D721Med (cell line): Measurements from ENCODE around the gene PAQR6.

Experiments
- DNase-seq: peaks from one replicate; pipeline ENCODE4 v3.0.0; 2011; ENCODE audit warnings: low spot score; ENCODE audit not compliant: insufficient read length
- FAIRE-seq: peaks from 2 replicates; lab custom pipeline; 2011; peaks lifted over from hg19 to GRCh38; lab: Jason Lieb, UNC
- TF ChIP-seq, protein P1 (sequence below): IDR thresholded peaks from 2 replicates; pipeline ENCODE4 v1.5.1; 2012; ENCODE audit warnings: mild to moderate bottlenecking, control low read depth; ENCODE audit not compliant: insufficient read depth; ENCODE audit errors: missing control alignments

PAQR6 gene

DNA sequence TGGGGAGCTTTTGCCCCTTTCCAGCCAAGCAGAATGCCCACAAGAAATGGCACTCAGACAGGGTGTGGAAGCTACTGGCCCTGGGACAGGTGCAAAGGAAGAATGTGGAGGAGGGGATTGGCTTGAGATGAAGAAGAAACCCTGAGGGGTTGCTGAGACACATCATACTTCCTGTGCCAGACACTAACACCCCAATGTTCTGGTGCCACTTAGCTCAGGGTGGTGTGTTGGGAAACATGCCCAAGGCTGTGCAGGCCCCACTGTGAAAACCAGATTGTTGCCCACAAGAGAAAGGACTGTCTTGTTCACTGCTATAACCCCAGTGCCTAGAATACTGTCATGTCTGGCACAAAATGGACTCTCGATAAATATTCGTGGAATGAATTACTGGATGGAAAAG, 9.9 kb upstream of the PAQR6 start:
- no peak for DNase-seq
- FAIRE-seq, result no peak
- TF ChIP-seq, protein P1, sequence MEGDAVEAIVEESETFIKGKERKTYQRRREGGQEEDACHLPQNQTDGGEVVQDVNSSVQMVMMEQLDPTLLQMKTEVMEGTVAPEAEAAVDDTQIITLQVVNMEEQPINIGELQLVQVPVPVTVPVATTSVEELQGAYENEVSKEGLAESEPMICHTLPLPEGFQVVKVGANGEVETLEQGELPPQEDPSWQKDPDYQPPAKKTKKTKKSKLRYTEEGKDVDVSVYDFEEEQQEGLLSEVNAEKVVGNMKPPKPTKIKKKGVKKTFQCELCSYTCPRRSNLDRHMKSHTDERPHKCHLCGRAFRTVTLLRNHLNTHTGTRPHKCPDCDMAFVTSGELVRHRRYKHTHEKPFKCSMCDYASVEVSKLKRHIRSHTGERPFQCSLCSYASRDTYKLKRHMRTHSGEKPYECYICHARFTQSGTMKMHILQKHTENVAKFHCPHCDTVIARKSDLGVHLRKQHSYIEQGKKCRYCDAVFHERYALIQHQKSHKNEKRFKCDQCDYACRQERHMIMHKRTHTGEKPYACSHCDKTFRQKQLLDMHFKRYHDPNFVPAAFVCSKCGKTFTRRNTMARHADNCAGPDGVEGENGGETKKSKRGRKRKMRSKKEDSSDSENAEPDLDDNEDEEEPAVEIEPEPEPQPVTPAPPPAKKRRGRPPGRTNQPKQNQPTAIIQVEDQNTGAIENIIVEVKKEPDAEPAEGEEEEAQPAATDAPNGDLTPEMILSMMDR, result no peak

GRCh38 chr1:156253634-156254033, 5.8 kb upstream of the PAQR6 start:
- TF ChIP-seq, protein P1, result no peak
- no peak for FAIRE-seq

DNA sequence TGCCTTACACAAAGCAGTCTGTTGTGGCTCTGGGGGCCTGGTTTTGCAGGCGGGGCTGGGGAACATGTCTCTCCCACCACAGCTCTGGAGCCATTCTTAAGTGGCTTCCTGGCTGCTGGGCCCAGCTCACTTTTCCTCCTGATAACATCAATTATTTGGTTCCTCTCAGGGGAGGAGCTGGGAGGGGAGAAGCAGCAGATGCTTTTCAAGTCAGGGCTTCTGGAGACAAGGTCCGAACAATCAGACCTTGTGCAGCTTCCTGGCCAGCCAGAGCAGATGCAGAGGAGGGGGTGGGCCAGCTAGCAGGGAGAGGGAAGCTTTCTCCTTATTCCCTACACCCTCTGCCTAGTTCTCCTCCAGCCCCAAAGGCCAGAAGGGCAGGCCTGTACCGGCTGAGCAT, 3.7 kb upstream of the PAQR6 start:
- TF ChIP-seq, protein P1, result no peak
- FAIRE-seq (no peak), DNase-seq (no peak)

More at GRCh38 chr1:156253634-156254033, 5.8 kb upstream of the PAQR6 start:
- DNase-seq, result no peak

- DNase-seq (no peak), FAIRE-seq (no peak)
- TF ChIP-seq, protein P1, result no peak
Measured at GRCh38 chr1:156249593-156249992, 1.7 kb upstream of the PAQR6 start.

- DNase-seq (no peak), FAIRE-seq (no peak)
- TF ChIP-seq, protein P1, result no peak
Measured at GRCh38 chr1:156248323-156248683, 447 bp upstream of the PAQR6 start.

- FAIRE-seq (no peak), DNase-seq (no peak)
- TF ChIP-seq, protein P1, result no peak
Measured at GRCh38 chr1:156246781-156247459, 936 bp downstream of the PAQR6 start.

- TF ChIP-seq, protein P1, result no peak
- no peak for DNase-seq
- no peak for FAIRE-seq
Measured at GRCh38 chr1:156246241-156246780, 1.5 kb downstream of the PAQR6 start.
